HG03521 (cell line): ENCODE results near the gene MFAP2.

Experiments used
- ATAC-seq: cut with Tn5 transposase; IDR thresholded peaks from one replicate; pipeline ENCODE4 v1.9.1; 2021; ENCODE audit warnings: mild to moderate bottlenecking, moderate library complexity; ENCODE audit not compliant: unreplicated experiment

The MFAP2 gene

GRCh38 chr1:17008208-17008855 lies 27.9 kb upstream of the MFAP2 start:
- no peak for ATAC-seq

GRCh38 chr1:17007121-17007520 lies 26.7 kb upstream of the MFAP2 start:
- ATAC-seq = no peak

- no peak for ATAC-seq
Measured at GRCh38 chr1:17005365-17005740, 24.9 kb upstream of the MFAP2 start.

- ATAC-seq = no peak
Measured at GRCh38 chr1:17004466-17005364, 24.3 kb upstream of the MFAP2 start.

- ATAC-seq = no peak
Measured at GRCh38 chr1:17002524-17002902, 22.1 kb upstream of the MFAP2 start.

- no peak for ATAC-seq
Measured at GRCh38 chr1:17001760-17002523, 21.5 kb upstream of the MFAP2 start.

GRCh38 chr1:16999863-17000262 lies 19.4 kb upstream of the MFAP2 start:
- no peak for ATAC-seq

- no peak for ATAC-seq
Measured at GRCh38 chr1:16998589-16998988, 18.2 kb upstream of the MFAP2 start.

GRCh38 chr1:16996845-16997244 lies 16.4 kb upstream of the MFAP2 start:
- no peak for ATAC-seq

GRCh38 chr1:16993521-16994038 lies 13.2 kb upstream of the MFAP2 start:
- no peak for ATAC-seq

GRCh38 chr1:16992675-16993074 lies 12.3 kb upstream of the MFAP2 start:
- ATAC-seq = no peak

- ATAC-seq = no peak
Measured at GRCh38 chr1:16992102-16992501, 11.7 kb upstream of the MFAP2 start.

- ATAC-seq = no peak
Measured at GRCh38 chr1:16991571-16991970, 11.2 kb upstream of the MFAP2 start.

- no peak for ATAC-seq
Measured at GRCh38 chr1:16989676-16990391, 9.4 kb upstream of the MFAP2 start.

- ATAC-seq = no peak
Measured at GRCh38 chr1:16988210-16988609, 7.8 kb upstream of the MFAP2 start.

GRCh38 chr1:16986962-16987361 lies 6.5 kb upstream of the MFAP2 start:
- ATAC-seq = no peak

- ATAC-seq = no peak
Measured at GRCh38 chr1:16986560-16986959, 6.1 kb upstream of the MFAP2 start.

GRCh38 chr1:16986113-16986512 lies 5.7 kb upstream of the MFAP2 start:
- ATAC-seq = no peak

GRCh38 chr1:16984717-16985116 lies 4.3 kb upstream of the MFAP2 start:
- no peak for ATAC-seq

GRCh38 chr1:16983649-16984048 lies 3.2 kb upstream of the MFAP2 start:
- no peak for ATAC-seq

GRCh38 chr1:16982902-16983301 lies 2.5 kb upstream of the MFAP2 start:
- ATAC-seq = no peak
